NCI-H2227 (cell line): ENCODE measurements around the gene OXNAD1.

Source experiments
- DNase-seq: peaks from one replicate; lab custom pipeline; 2025; ENCODE audit not compliant: unreplicated experiment; lab: John Stamatoyannopoulos, UW

Gene OXNAD1

GRCh38 chr3:16352428-16352827, 87.4 kb downstream of the OXNAD1 start:
- no peak for DNase-seq

- DNase-seq = no peak
Observed at GRCh38 chr3:16354291-16354690, 89.3 kb downstream of the OXNAD1 start.
